Neural progenitor cell (in vitro differentiated cells): ENCODE results near the gene TTLL12. TPM values are rescaled to one million over a fixed set of nuclear protein-coding genes. Genes with fewer than 3 reads are reported as not detected.

Experiments used
- DNase-seq: peaks from one replicate; pipeline ENCODE4 v3.0.0-alpha.2; 2016; ENCODE audit warnings: low spot score
- H2AFZ ChIP-seq: fragments of 200-600 bp; sonication (generic); replicated peaks from 2 replicates; pipeline ENCODE4 v1.6.1; 2016; ENCODE audit warnings: antibody characterized with exemption
- H3F3A ChIP-seq: fragments of 200-600 bp; sonication (generic); 2 replicates; pipeline ENCODE4 v1.6.1; 2016; ENCODE audit warnings: antibody characterized with exemption, low read depth
- H3K27ac ChIP-seq: fragments of 200-600 bp; sonication (generic); 2 replicates; pipeline ENCODE4 v1.5.1; 2016; ENCODE audit warnings: mild to moderate bottlenecking
- H3K27me3 ChIP-seq: fragments of 200-600 bp; sonication (generic); 2 replicates; pipeline ENCODE4 v1.6.1; 2016; ENCODE audit warnings: mild to moderate bottlenecking, moderate library complexity
- H3K36me3 ChIP-seq: fragments of 200-600 bp; sonication (generic); 2 replicates; pipeline ENCODE4 v1.5.1; 2016
- H3K4me1 ChIP-seq: fragments of 200-600 bp; sonication (generic); 2 replicates; pipeline ENCODE4 v1.6.1; 2016; ENCODE audit warnings: mixed run types
- H3K4me2 ChIP-seq: fragments of 200-600 bp; sonication (generic); 2 replicates; pipeline ENCODE4 v1.6.1; 2016
- H3K4me3 ChIP-seq: fragments of 200-600 bp; sonication (generic); 2 replicates; pipeline ENCODE4 v1.5.1; 2016
- H3K79me2 ChIP-seq: fragments of 200-600 bp; sonication (generic); 2 replicates; pipeline ENCODE4 v1.6.1; 2016; ENCODE audit warnings: low read depth
- H3K9ac ChIP-seq: fragments of 200-600 bp; sonication (generic); 2 replicates; pipeline ENCODE4 v1.6.1; 2016
- H3K9me3 ChIP-seq: fragments of 200-600 bp; sonication (generic); 2 replicates; pipeline ENCODE4 v1.5.1; 2016; ENCODE audit warnings: low read depth
- H4K20me1 ChIP-seq: fragments of 200-600 bp; sonication (generic); 2 replicates; pipeline ENCODE4 v1.6.1; 2016; ENCODE audit warnings: low read depth
- H3K27ac Mint-ChIP-seq: 3 replicates; pipeline ENCODE4 v1.8.0; 2021; ENCODE audit warnings: mixed read lengths
- H3K27me3 Mint-ChIP-seq: 2 replicates; pipeline ENCODE4 v1.8.0; 2022; ENCODE audit warnings: low read depth, mild to moderate bottlenecking, inconsistent platforms, moderate library complexity, mixed read lengths; ENCODE audit not compliant: insufficient read depth
- H3K36me3 Mint-ChIP-seq: 3 replicates; pipeline ENCODE4 v1.8.0; 2021; ENCODE audit warnings: mixed read lengths
- H3K4me1 Mint-ChIP-seq: 3 replicates; pipeline ENCODE4 v1.8.0; 2021; ENCODE audit warnings: mixed read lengths
- H3K4me3 Mint-ChIP-seq: 3 replicates; pipeline ENCODE4 v1.8.0; 2021; ENCODE audit warnings: mild to moderate bottlenecking, moderate library complexity, mixed read lengths
- H3K9me3 Mint-ChIP-seq: 3 replicates; pipeline ENCODE4 v1.8.0; 2020; ENCODE audit warnings: mixed read lengths
- EZH2 ChIP-seq: fragments of 200-600 bp; sonication (generic); IDR thresholded peaks from 2 replicates; pipeline ENCODE4 v1.6.1; 2017; ENCODE audit warnings: antibody characterized with exemption, mild to moderate bottlenecking, moderate library complexity
- EZH2phosphoT487 ChIP-seq: fragments of 200-600 bp; sonication (generic); IDR thresholded peaks from 2 replicates; pipeline ENCODE4 v1.6.1; 2017; ENCODE audit warnings: antibody characterized with exemption
- total RNA-seq: library from RNA; depleted of rRNA; stranded (reverse); fragments of >200 nt; gene quantifications from 2 replicates; pipeline ENCODE4 v1.2.3, GENCODE V29; 2015; ENCODE audit warnings: low replicate concordance
- TF ChIP-seq, protein P1 (sequence below): fragments of 200-600 bp; sonication (generic); IDR thresholded peaks from 2 replicates; pipeline ENCODE4 v1.5.1; 2017; ENCODE audit warnings: antibody characterized with exemption, mild to moderate bottlenecking

Gene TTLL12
- total RNA-seq, 1 donor from 2014 or later = 27.8 TPM

DNA sequence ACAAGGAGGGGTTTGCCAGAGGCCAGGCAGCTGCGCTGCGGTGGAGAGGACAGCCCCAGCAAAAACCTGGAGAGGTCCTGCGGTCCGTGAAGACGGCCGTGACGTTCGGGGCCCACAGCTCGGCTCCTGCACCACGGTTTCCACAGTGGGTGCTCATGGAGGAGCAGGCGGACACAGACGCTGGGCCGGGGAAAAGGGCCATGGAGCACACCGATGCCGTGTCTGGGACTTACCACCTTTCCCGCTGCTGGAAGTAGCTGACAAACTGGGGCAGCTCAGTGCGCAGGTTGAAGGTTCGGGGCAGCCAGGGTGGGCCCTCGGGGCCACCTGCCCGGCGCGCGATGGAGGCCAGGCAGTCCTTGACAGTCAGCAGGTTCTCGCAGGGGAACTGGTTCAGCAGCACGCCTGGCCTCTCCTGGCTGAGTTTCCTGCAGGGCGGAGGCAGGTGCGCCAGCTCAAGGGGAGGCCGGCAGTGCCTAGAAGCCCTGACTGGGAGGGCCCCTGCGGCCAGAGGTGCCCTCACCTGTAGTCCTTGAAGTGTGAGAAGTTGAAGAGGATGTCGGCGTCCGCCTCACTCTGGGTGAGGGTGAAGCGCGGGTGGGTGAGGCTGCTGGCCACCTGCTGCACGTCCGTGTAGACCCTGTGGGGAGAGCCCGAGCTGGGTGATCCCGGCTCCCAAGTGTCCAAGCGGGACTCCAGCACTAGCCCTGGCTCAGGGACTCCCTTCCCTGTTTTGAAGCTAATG is 12.8 kb downstream of the TTLL12 start:
- no peaks in the 10 kb centered on the region for H3K36me3 ChIP-seq
- Mint-ChIP-seq H3K36me3 (peaks cover 12% of the 10 kb centered on the region), H3K4me1 (no peaks in the 10 kb centered on the region)

DNA sequence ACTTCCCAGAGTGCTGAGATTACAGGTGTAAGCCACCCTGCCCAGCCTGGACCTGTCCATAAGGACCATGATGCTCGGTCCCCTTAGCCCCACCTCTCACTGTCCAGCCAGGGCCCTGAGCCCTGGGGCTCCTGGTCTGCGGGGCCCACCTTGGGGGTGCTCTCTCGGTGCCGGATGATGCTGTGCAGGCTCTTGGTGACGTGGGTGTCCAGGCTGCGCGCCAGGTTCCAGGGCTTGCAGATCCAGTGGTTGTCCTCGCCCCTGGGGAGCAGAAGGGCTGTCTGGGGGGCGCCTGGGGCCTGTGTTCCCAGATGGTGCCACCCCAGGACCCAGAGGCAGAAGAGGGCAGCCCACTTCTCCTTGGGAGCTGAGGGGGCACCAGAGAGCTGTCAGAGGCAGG is 13.4 kb downstream of the TTLL12 start:
- H3K4me2 ChIP-seq = no peak overlapping the region
- H3K4me3 Mint-ChIP-seq = no peak overlapping the region
- no peak overlapping the region for H3K4me3 ChIP-seq
- no peaks in the 10 kb centered on the region for H3K9me3 Mint-ChIP-seq
- no peak overlapping the region for H3K27ac ChIP-seq
- no peak overlapping the region for H2AFZ ChIP-seq
- H3K36me3 Mint-ChIP-seq = peaks cover 10% of the 10 kb centered on the region
- no peaks in the 10 kb centered on the region for H4K20me1 ChIP-seq
- H3K79me2 ChIP-seq = no peaks in the 10 kb centered on the region
- TF ChIP-seq, protein P1, sequence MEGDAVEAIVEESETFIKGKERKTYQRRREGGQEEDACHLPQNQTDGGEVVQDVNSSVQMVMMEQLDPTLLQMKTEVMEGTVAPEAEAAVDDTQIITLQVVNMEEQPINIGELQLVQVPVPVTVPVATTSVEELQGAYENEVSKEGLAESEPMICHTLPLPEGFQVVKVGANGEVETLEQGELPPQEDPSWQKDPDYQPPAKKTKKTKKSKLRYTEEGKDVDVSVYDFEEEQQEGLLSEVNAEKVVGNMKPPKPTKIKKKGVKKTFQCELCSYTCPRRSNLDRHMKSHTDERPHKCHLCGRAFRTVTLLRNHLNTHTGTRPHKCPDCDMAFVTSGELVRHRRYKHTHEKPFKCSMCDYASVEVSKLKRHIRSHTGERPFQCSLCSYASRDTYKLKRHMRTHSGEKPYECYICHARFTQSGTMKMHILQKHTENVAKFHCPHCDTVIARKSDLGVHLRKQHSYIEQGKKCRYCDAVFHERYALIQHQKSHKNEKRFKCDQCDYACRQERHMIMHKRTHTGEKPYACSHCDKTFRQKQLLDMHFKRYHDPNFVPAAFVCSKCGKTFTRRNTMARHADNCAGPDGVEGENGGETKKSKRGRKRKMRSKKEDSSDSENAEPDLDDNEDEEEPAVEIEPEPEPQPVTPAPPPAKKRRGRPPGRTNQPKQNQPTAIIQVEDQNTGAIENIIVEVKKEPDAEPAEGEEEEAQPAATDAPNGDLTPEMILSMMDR = no peak
- H3F3A ChIP-seq = no peaks in the 10 kb centered on the region
- no peaks in the 10 kb centered on the region for H3K4me1 Mint-ChIP-seq
- no peaks in the 10 kb centered on the region for H3K27me3 Mint-ChIP-seq
- H3K36me3 ChIP-seq = no peaks in the 10 kb centered on the region
- H3K27me3 ChIP-seq = no peaks in the 10 kb centered on the region
- no peak for DNase-seq
- no peaks in the 10 kb centered on the region for H3K9me3 ChIP-seq
- H3K9ac ChIP-seq = no peak overlapping the region
- H3K4me1 ChIP-seq = no peaks in the 10 kb centered on the region
- no peak overlapping the region for H3K27ac Mint-ChIP-seq

More for the DNA sequence above, 12.8 kb downstream of the TTLL12 start:
- Histone ChIP-seq H2AFZ (no peak overlapping the region), H3K27ac (no peak overlapping the region), H3K4me2 (no peak overlapping the region), H3F3A (no peaks in the 10 kb centered on the region), H3K9ac (no peak overlapping the region), H3K4me3 (no peak overlapping the region), H3K79me2 (no peaks in the 10 kb centered on the region), H4K20me1 (no peaks in the 10 kb centered on the region), H3K27me3 (no peaks in the 10 kb centered on the region), H3K4me1 (no peaks in the 10 kb centered on the region), H3K9me3 (no peaks in the 10 kb centered on the region)
- H3K27ac Mint-ChIP-seq = no peak overlapping the region
- DNase-seq = no peak
- H3K9me3 Mint-ChIP-seq = no peaks in the 10 kb centered on the region
- no peaks in the 10 kb centered on the region for H3K27me3 Mint-ChIP-seq
- TF ChIP-seq EZH2phosphoT487 (no peak), EZH2 (no peak)
- TF ChIP-seq, protein P1 = no peak
- no peak overlapping the region for H3K4me3 Mint-ChIP-seq

DNA sequence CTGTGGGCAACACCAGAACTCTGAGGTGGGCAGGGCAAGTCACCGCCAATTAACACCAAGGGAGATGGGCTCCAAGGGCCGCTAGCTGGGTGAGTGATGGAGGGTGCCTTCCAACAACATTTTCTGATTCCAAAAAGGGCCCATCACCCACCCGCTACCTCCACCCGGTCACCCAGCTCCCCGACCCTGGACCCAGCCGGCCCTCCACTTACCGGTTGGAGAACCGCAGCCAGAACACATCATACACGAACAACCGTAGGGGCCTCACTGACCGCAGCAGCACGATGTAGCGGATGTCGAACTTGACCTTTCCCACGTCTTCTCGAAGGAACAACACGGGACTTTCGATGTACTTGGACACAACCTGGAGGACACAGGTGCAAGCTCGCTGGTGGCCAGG is 14.7 kb downstream of the TTLL12 start:
- no peaks in the 10 kb centered on the region for H3K36me3 ChIP-seq
- Mint-ChIP-seq H3K4me1 (no peaks in the 10 kb centered on the region), H3K27me3 (peaks cover 2% of the 10 kb centered on the region), H3K4me3 (no peak overlapping the region), H3K27ac (no peak overlapping the region), H3K9me3 (no peaks in the 10 kb centered on the region), H3K36me3 (peaks cover 9% of the 10 kb centered on the region)
- H3K4me3 ChIP-seq = no peak overlapping the region
- H4K20me1 ChIP-seq = no peaks in the 10 kb centered on the region
- H3K9ac ChIP-seq = no peak overlapping the region
- H3K27ac ChIP-seq = no peak overlapping the region
- no peak for TF ChIP-seq EZH2
- no peaks in the 10 kb centered on the region for H3K9me3 ChIP-seq
- no peaks in the 10 kb centered on the region for H3K27me3 ChIP-seq
- DNase-seq = no peak
- H3K79me2 ChIP-seq = no peaks in the 10 kb centered on the region
- H3K4me1 ChIP-seq = no peaks in the 10 kb centered on the region
- no peak overlapping the region for H3K4me2 ChIP-seq
- no peak overlapping the region for H2AFZ ChIP-seq
- H3F3A ChIP-seq = no peaks in the 10 kb centered on the region

DNA sequence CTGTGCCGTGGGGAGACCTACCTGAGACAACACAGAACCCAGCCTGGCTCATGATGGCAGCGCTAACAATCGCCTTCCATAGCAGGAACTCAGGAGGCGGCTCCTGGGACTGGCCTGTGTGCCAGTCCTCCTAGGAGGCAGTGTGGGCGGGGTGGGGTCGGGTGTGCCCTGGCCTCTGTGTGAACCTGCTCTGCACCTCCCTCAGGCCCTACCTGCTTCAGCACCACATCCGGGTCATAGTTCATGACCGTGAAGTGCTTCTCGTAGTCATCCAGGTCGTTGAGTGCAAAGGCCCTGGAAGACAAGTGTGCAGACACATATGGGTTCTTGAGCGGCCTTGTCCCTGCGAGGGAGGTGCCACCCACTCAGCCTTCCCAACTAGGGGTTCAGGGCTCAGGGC is 15.3 kb downstream of the TTLL12 start:
- H3K27me3 Mint-ChIP-seq = peaks cover 2% of the 10 kb centered on the region
- Histone ChIP-seq H3K36me3 (no peaks in the 10 kb centered on the region), H3K9ac (no peak overlapping the region), H3K27me3 (no peaks in the 10 kb centered on the region), H3K79me2 (no peaks in the 10 kb centered on the region), H2AFZ (no peak overlapping the region), H3K4me2 (no peak overlapping the region), H3K4me3 (no peak overlapping the region), H4K20me1 (no peaks in the 10 kb centered on the region), H3K27ac (no peak overlapping the region), H3F3A (no peaks in the 10 kb centered on the region), H3K9me3 (no peaks in the 10 kb centered on the region), H3K4me1 (no peaks in the 10 kb centered on the region)
- H3K27ac Mint-ChIP-seq = no peak overlapping the region
- TF ChIP-seq EZH2 (no peak), EZH2phosphoT487 (no peak)
- TF ChIP-seq, protein P1 = no peak
- peaks cover 11% of the 10 kb centered on the region for H3K36me3 Mint-ChIP-seq
- no peak overlapping the region for H3K4me3 Mint-ChIP-seq
- DNase-seq = no peak
- no peaks in the 10 kb centered on the region for H3K4me1 Mint-ChIP-seq
- no peaks in the 10 kb centered on the region for H3K9me3 Mint-ChIP-seq
